Stimulated activated CD4-positive, alpha-beta T cell treated with anti-CD3 and anti-CD28 coated beads, Interleukin-4, amount 100 ng/mL, for 48 hours (primary cell): ENCODE results near the gene C5.
"Not testable (repeated sequence)": the region's sequence is repeated elsewhere in the genome, so short reads cannot be mapped to it uniquely, and the experiment has no call there.

ENCODE experiments used
- DNase-seq, 2 donors: peaks; one replicate each; pipeline ENCODE4 v3.0.0-alpha.2; 2020; ENCODE audit warnings: low read depth in 2 of 2

C5 gene

DNA sequence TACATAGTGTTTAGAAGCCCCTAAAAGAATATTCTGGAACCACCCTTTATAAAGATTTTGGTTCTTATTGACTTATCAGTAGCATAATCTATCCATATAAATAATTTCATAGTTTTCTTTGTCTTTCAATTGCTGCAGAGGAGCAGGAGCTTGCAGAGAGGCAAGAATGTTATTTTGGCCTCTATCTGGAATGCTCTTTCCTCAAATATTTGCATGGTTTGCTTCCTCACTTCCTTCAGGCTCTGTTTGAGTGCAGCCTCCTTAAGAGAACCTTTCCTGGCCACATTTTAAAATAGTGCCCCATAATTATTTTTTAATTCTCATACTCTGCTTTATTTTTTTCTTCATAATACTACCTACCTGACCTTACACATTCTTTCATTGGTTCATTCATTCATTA, 1.5 kb downstream of the C5 start:
- DNase-seq: no peak

DNA sequence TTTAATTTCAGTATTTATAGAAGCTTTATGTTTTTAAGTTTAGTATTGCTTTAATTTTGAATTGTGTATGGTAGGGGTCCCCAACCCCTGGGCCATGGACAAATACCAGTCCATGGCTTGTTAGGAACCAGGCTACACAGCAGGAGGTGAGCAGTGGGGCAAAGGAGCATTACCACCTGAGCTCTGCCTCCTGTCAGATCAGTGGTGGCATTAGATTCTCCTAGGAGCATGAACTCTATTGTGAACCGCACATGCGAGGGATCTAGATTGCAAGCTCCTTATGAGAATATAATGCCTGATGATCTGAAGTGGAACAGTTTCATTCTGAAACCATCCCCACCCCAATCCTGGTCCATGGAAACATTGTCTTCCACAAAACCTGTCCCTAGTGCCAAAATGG, 1.9 kb downstream of the C5 start:
- no peak for DNase-seq

DNA sequence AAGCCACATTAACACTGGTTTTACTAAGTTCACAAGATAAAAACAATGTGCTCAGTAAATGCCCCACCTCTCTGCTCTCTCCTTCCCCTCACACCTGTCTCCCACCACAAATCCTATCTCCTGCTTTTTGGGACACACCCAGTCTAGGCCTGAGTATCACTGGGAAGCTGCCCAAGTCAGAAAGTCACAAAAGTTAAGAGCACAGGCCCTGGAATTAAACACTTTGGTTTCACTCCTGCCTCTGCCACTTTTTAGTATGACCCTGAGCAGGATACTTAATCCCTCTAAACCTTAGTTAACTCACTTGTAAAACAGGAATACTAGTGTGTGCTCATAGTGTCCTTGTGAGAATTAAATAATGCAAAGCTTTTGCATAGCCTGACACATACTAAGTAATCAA, 11.3 kb downstream of the C5 start:
- DNase-seq: no peak

DNA sequence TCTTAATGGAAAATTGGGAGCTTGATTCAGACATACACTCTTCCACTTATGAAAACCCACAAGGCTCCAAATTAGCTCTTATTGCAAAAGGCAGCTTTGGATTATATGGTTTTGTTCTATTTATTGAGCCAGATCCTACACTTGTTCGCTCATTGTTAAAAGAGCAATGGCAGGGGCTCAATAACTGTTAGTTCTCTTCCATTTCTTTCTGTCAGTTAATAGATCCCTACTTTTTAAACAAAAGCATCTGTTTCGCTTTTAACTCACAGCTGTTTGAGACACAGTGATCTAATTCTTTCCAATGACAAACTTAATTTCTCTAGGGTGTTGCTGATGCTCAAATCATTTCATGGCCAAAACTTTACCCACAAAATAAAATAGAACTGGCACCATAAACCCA, 11.7 kb downstream of the C5 start:
- no peak for DNase-seq

DNA sequence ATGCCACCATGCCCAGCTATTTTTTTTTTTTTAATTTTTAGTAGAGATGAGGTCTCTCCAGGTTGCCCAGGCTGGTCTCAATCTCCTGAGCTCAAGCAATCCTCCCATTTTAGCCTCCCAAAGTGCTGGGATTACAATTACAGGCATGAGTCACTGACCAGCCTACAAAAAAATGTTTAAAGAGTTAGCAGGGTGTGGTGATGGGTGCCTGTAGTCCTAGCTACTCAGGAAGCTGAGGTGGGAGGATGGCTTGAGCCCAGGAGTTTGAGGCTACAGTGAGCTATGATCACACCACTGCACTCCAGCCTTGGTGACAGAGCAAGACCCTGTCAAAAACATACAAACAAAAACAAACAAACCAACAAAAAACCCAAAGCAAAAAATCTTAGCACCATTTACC, 14.4 kb downstream of the C5 start:
- DNase-seq: not testable (repeated sequence)

DNA sequence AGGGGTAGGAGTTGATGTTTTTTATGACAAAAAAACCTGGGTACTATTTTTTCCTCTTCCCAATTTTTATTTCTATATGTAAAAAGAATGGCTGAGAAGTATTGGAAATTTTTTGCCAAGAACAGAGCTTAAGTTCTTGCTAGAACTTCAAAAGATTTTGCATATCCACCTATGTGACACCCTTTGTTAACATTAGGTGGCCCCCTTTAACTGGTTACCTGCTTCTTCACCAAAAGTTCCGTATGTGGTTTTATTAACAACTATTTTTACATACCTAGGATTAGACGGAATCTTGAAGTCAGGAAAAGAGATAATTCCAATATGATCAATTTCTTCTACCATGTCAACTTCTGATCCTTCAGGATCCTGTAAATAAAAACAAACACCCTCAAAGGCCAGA, 15.5 kb downstream of the C5 start:
- DNase-seq: no peak

DNA sequence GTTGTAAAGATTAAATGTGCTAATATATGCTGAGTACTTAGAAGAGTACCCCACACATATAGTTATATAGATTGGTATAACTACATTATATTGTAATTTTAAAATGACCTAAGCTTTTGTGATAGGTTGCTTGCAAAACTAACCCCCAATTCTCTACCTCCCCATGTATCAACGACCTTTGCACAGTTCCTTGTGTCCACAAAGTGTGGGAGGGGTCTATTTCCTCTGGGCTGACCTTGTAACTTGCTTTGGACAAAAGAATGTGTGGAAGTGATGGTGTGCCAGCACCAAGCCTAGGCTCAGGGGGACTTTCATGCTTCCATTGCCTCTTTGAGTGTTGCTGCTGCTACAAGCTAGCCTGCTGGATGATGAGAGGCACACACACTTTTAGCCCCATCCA, 20.6 kb downstream of the C5 start:
- DNase-seq: no peak

DNA sequence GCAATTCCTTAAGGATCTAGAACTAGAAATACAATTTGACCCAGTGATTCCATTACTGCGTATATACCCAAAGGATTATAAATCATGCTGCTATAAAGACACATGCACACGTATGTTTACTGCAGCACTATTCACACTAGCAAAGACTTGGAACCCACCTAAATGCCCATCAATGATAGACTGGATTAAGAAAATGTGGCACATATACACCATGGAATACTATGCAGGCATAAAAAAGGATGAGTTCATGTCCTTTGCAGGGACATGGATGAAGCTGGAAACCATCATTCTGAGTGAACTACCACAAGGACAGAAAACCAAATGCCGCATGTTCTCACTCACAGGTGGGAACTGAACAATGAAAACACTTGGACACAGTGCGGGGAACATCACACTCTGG, 21.8 kb downstream of the C5 start:
- not testable (repeated sequence) for DNase-seq

DNA sequence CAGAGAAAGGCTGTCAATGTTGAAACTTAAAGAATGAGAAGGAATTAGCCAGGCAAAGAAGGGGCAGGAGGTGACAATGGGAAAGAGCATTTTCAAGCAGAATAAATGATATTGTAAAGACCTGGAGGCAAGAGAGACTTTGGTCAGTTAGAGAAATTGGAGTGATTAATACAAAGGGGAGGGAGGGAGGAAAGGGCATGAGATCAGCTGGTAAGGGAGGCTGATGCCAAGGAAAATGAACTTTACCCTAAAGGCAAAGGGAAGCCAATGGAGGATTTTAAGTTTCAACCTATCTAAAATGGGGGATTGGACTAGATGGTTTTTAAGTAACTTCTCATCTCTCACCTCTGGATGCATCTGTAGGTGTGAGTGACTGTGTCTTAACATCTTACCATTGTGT, 23.3 kb downstream of the C5 start:
- DNase-seq: no peak

DNA sequence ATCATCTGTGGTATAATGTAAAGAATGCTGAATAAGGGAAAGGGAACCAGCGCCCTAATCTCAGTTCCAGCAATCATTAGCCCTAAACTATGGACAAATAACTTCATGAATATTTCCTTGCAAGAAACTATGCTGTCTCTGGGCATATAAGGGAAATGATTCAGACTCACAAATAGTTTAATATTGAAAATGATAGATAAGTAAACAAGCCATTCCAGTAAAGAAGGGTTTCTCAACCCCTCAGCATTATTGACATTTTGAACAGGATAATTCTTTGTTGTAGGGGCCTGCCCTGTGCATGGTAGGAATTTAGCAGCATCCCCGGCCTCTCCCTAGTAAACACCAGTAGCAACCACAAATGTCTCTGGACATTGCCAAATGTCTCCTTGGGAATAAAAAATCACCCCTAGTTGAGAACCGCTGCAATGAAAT, 23.8 kb downstream of the C5 start:
- DNase-seq: no peak

DNA sequence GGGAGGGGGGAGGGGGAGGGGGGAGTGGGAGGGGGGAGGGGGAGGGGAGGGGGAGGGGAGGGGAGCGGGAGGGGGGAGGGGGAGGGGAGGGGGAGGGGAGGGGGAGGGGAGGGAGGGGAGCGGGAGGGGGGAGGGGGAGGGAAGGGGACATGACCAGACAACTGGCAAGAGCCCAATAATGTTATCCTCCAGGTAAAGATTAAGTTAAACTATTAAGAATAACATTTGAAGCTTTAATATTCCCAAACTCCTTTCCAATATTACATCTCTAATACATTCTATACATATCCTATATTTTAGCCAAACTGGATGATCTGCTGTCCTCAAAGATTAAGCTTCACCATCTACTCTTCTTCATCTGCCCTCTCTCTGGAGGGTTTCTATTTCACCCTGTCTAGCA, 25.8 kb downstream of the C5 start:
- no peak for DNase-seq

DNA sequence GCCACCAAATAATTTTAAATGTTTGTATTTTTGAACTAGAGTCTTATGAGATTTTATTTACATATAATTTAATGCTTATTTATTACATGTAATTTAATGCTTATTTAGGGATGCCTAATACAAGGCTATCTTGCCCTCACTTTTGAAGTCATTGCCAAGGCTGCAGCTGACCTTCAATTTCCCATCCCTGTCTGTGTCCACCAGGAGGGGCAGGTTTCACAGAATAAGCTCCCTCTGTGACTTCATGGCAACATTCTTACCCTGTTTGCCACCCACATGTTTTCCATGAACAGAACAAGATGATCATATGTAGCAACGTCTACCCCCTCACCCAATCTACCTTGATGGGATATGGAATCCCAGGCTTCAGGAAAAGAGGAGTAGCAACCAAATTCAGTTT, 27.0 kb downstream of the C5 start:
- no peak for DNase-seq

DNA sequence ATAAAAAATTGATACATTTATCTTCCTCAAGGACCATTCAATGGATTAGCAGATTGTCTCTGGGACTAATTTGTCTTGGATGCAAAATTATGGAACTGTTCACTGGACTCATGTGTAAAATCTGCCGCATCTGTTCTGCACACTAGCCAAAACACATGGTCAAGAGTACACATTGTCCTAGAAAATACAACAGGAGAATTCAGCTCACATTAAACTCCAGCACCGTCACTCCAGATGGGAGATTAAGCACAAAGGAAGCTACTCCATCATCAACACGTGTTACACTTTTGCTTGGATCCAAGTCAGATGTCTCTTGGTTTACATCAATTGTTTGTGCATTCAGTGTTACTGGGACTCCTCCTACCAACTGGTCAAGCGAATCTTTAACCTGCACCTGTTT, 28.8 kb downstream of the C5 start:
- DNase-seq: no peak

DNA sequence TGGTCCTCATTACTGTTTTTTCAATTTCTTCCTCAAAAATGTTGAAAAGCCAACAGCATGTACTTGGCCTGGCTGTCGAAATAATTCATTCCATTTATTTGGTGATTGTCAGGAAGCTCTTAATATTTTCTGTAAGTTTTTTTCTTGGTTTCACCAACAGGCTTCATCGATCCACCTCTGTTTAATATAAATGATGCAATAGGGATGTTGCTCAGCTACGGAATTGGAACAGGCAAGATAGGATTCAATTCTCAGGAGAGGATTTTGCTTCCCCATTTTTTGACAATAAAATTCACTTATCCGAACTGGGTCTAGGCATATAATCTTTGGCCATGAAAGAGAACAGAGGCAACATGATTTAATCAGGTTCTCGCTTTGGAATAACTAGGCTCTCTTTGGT, 30.8 kb downstream of the C5 start:
- no peak for DNase-seq

DNA sequence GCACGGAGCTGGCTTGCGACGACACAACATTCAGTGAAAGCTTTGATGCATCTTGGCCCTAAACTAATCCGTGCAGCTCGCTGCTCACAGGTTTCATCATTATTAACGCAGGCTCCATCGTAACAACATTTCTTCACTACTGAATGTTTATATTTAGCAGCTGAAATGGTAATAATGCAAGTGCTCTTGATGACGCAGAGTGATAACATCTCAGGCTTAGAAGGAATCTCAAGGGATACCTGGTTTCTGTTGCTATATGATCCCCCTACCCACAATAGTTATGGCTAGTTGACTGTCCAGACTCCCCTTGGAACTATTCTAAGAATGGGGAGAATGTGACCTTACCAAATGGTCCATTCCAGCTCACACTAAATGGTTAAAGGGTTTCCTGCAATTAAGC, 36.2 kb downstream of the C5 start:
- DNase-seq: no peak

DNA sequence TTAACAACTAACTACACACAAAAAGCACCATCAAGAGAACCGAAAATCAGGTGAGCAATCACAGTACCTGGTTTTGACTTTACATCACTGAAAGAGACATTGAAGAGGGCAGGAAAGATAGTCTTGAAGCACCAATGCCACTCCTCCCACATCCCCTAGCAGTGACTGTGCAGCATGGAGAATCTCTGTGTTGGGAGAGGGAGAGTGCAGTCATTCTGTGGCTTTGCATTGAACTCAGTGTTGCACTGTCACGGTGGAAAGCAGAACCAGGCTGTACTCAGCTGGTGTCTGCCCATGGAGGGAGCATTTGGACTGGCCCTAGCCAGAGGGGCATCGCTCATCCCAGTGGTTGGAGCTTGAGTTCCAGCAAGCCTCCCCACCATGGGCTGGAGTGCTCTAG, 40.4 kb downstream of the C5 start:
- DNase-seq: no peak

DNA sequence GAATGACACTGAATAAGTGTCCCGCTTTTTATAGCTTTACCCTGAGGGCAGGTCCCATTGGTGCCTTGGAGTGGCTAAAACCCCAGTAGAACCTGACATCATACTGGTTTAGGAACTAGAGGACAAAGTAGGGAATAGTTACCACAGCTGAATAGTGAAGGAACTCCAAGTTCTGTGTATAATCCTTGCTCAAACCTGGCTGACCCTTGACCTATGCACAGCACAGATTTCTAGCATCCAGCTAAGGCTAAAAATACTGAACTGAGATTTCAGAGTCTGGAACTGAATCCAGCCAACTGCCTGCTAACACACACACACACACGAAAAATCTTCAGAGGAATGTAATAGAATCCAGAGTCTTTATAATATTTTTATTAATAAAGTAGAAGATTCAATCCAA, 50.8 kb downstream of the C5 start:
- DNase-seq: no peak

DNA sequence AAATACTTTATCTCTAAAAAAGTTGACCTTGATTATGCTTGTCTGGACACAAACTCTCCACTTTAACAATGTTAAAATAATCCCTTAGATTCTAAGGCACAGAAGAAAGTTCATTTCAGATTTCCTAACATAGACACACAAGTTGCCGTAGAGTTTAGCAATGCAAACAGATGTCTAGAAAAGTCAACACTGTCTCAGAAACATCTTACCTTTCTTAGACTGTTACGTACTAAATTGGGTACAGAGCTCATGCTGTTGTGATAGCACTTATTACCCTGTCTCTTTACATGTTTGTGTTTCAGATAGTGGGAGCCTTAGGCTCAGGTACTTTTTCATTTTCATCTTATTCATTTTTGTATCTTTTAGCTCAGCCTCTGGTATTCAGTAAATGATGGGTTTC, 52.0 kb downstream of the C5 start:
- no peak for DNase-seq

DNA sequence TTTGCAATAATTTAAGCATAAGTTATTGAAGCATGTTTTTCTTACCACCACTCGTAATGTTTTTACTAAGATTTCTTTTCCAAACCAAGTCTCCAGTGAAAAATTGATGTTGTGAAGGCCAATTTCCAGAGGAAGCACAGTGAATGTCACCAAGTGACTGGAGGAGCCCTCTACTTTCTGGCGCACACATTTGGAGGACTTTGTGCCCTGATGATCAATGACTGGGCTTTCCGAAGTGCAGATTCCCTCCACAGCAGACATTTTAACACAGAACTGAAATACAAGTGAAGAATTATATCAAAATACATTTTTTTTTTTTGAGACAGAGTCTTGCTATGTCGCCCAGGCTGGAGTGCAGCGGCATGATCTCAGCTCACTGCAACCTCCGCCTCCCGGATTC, 52.6 kb downstream of the C5 start:
- DNase-seq: no peak

DNA sequence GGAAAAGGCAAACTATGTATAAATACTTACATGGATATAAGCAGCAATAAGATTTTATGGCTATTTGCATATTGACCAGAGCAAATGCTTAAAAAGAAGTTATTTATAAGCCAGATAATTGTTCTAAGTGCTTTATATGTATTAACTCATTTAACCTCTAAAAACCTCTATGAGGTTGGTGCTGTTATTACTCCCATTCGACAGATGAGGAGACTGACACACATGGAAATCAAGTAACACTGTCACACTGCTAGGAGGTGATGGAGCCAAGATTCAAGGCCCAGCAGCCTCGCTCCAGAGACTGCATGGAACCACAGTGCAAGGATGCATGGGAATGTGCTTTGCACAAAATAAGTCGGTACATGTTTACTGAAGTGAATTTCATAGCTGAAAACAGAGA, 53.7 kb downstream of the C5 start:
- DNase-seq: no peak

DNA sequence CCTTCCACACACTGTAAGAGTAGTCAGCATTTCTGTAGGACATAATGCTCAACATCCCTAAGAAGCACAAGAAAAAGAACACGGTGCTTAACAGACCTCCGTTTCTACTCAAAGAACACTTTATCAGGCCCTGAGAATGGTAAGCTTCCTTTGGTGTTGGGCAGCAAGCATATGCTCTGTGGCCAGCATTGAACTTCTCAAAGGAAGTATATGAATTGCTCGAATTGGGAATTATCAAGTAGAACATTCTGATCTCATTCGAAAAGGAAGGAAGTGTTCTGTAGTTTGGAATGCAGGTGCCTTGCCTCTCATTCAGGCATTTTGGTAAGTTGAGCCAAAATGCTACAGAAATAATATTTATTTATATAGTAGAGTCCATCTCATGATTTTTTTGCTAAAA, 61.0 kb downstream of the C5 start:
- no peak for DNase-seq

DNA sequence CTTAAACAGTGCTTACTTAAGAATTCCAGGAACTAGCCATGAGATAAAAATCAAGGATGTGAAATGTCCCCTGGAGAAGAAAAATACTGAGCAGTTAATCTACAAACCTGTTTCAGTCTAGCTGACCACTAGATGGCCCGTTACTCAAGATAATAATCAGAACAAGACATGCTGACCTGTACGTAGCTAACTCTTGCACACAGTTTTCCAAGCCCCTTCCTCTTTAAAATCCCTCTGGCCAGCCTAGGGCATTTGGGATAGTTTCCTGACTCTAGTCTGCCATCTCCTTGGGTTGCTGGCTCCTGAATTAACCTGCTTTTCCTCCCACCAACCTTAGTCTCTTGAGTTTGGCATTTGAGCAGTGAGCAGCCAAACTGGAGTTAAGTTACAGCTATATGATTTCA, 64.3 kb downstream of the C5 start:
- DNase-seq: no peak

DNA sequence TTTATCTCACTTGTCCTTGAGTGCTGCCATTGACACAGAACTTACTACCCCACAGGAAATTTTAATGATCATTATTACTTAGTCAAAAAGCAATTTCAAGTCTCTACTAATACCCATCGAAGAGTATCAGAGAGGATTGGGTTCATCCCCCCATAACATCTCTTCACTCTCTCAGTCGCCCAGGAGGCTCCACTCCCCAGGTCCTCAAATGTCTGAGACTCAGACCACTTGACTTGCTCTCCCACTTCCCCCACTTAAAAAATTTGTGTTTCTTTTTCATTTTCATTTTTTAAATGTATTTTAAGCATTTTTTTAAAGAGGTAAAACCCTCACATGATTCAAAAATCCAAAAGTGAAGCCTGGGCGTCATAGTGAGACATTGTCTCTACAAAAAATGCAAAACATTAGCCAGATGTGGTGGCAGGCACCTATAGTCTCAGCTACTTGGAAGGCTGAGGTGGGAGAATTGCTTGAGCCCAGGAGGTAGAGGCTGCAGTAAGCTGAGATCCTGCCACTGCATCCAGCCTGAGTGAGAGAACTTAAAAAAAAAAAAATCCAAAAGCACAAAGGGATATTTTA, 66.7 kb downstream of the C5 start:
- no peak for DNase-seq

DNA sequence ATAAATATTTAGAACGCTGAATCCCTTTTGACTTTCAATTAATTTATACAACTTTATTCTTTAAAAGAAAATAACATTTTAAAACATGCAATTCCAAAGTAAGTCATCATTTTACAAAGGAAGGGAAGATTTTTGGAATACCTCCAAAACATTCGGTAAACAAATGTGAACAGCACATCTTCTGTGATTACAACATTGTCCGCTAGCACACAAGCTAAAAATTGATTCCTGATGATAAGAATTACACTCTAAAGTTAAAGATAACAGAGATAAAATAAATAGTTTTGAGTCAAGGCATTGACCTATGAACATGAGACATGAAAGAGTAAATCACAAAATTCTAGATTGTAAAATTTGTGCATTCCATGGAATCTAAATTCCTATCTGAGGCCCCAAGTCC, 67.2 kb downstream of the C5 start:
- no peak for DNase-seq

DNA sequence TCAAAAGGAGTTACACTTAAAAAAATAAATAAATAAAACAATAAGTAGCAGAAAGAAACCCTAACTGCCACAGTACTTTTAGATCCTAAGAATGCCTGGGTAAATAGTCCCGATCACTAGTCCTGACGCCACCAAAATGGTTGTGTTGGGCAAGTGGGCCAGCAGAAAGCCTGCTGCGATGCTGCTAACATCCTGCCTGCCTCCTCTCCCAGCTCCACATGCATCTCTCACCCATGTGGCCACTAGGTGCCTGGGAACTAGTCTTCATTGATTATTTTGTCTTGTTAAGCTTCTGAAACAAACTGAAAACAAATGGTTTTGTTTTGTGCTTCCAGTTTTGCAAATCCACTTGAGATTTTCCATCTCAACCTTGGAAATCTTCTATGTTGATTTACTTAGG, 69.1 kb downstream of the C5 start:
- no peak for DNase-seq
